ENCODE measurements around the gene SYT7.

The SYT7 gene

GRCh38 chr11:61607920-61608599, 27.2 kb upstream of the SYT7 start:
- DNase-seq: no peak

GRCh38 chr11:61607426-61607825, 26.6 kb upstream of the SYT7 start:
- no peak for DNase-seq

GRCh38 chr11:61603667-61604066, 22.8 kb upstream of the SYT7 start:
- no peak for DNase-seq

- DNase-seq: no peak
Measured at GRCh38 chr11:61602775-61603569, 22.1 kb upstream of the SYT7 start.

- no peak for DNase-seq
Measured at GRCh38 chr11:61601512-61601911, 20.6 kb upstream of the SYT7 start.

- DNase-seq: no peak
Measured at GRCh38 chr11:61599968-61600710, 19.3 kb upstream of the SYT7 start.

GRCh38 chr11:61598886-61599868, 18.3 kb upstream of the SYT7 start:
- no peak for DNase-seq

- DNase-seq: no peak
Measured at GRCh38 chr11:61598374-61598773, 17.5 kb upstream of the SYT7 start.

GRCh38 chr11:61596990-61597389, 16.1 kb upstream of the SYT7 start:
- no peak for DNase-seq

- DNase-seq: no peak
Measured at GRCh38 chr11:61596542-61596941, 15.7 kb upstream of the SYT7 start.

- DNase-seq: no peak
Measured at GRCh38 chr11:61594907-61595257, 14.0 kb upstream of the SYT7 start.

- DNase-seq: no peak
Measured at GRCh38 chr11:61593151-61593550, 12.3 kb upstream of the SYT7 start.

GRCh38 chr11:61592176-61592575, 11.3 kb upstream of the SYT7 start:
- no peak for DNase-seq

- no peak for DNase-seq
Measured at GRCh38 chr11:61589961-61590360, 9.1 kb upstream of the SYT7 start.

- no peak for DNase-seq
Measured at GRCh38 chr11:61588728-61589191, 7.9 kb upstream of the SYT7 start.

GRCh38 chr11:61587951-61588727, 7.3 kb upstream of the SYT7 start:
- DNase-seq: peak; percentile 63

- peak; percentile 30 for DNase-seq
Measured at GRCh38 chr11:61587541-61587941, 6.7 kb upstream of the SYT7 start.

GRCh38 chr11:61586792-61587430, 6.0 kb upstream of the SYT7 start:
- no peak for DNase-seq

GRCh38 chr11:61585115-61585514, 4.2 kb upstream of the SYT7 start:
- DNase-seq: no peak

GRCh38 chr11:61581931-61582330, 1.1 kb upstream of the SYT7 start:
- no peak for DNase-seq

GRCh38 chr11:61580271-61580888, 496 bp downstream of the SYT7 start:
- DNase-seq: no peak

All from activated CD4-positive, alpha-beta T cell treated with anti-CD3 and anti-CD28 coated beads, Interleukin-2, amount 50 U/mL, for 1 hour (primary cell).